Measurements from ENCODE around the gene MSTN.

The MSTN gene

DNA sequence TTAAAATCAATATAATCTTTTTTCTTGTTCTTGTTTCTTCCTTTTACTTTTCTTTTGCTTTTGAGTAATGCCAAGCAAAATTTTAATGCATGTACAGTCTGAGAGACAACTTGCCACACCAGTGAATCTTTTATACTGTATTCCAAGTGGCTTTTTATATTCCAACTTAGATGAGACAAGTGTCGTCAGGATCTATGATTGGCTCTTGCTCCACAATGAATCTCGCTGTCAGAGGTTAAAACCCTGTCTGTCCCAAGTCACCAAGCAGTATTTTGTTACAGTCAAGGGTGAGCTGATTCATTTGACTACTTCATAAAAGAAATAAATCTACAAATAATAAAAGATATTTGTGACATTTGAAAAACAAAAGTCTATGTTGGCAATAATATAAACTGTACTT, at the start of gene MSTN:
Gene MSTN (minus strand): TSS at position 129 of the 400 bp plus-strand sequence. CDS start 133 bp downstream, outside the sequence.
- DNase-seq = no peak

DNA sequence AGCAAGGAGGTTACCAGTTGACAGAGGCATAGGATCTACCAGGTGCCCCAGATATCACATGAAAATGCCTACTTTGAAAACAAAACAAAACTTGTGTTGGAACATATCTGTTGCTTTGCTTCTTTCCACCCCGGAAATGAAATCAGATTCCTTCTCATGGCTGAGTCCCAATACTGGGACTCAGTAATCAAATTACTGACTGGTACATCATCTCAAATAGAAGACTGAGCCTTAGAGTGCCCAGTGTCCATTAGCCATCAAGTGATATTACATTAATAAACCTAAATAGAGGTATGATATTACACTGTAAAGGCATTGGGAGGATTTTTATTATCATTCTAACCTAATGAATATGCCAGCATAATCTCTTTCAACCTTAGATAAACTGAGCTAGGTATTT, 48.6 kb upstream of the MSTN start:
- no peak for DNase-seq

GRCh38 chr2:190110699-190111098, 48.2 kb upstream of the MSTN start:
- no peak for DNase-seq

- DNase-seq = no peak
Observed at GRCh38 chr2:190110131-190110530, 47.6 kb upstream of the MSTN start.

DNA sequence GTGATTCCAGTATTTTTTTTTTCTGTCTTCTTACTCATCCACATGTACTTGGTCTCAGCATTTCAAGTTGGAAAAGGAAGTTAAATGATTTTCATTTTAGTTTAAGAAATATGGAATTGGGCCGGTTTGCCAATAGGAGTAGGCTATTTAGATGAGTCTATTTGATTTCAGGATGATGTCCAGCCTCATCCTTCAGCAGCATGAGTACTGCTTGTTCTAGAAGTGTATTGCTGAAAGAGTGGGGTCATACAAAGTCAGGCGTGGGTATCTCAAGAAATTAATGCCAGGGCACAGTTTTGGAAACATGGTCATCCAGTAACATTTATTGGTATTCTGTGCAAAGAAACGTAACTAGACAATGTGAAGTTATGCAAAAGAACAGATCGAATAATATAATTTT, 44.9 kb upstream of the MSTN start:
- no peak for DNase-seq

GRCh38 chr2:190106783-190107182, 44.3 kb upstream of the MSTN start:
- no peak for DNase-seq

DNA sequence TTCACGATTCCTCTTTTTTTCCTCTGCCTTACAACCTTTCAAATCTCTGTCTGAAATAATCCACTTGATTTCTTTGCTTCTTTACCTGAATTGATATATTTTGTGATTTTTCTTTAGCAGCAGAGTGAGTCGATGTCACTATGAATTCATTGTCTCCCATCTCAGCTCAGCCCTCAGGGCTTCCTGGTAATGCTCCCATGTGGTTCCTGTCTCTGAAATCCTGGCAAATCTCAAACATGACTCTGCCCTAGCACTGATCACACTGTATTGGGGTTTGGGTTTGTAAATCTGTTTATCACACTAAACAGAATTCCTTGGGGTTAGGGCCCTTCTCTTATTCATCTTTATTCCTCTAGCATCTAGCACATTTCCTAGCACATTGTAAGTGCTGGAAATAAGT, 43.0 kb upstream of the MSTN start:
- DNase-seq = no peak

DNA sequence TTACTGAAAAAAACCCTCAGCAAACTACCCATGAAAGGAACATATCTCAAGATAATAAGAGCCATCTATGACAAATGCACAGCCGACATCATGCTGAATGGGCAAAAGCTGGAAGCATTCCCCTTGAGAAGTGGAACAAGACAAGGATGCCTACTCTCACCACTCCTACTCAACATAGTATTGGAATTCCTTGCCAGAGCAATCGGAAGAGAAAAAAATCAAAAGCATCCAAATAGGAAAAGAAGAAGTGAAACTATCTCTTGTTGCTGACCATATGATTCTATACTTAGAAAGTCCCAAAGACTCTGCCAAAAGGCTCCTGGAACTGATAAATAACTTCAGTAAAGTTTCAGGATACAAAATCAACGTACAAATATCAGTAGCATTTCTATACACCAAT, 40.6 kb upstream of the MSTN start:
- no peak for DNase-seq

- DNase-seq = no peak
Observed at GRCh38 chr2:190099890-190100697, 37.6 kb upstream of the MSTN start.

- no peak for DNase-seq
Observed at GRCh38 chr2:190098851-190099250, 36.3 kb upstream of the MSTN start.

DNA sequence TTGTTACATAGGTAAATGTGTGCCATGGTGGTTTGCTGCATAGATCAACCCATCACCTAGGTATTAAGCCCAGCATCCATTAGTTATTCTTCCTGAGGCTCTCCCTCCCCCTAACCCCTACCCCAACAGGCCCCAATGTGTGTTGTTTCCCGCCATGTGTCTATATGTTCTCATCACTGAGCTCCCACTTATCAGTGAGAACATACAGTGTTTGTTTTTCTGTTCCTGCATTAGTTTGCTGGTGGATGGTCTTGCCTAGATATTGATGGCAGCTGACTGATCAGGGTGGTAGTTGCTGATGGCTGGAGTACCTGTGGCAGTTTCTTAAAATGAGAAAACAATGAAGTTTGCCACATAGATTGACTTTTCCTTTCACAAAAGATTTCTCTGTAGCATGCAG, 34.6 kb upstream of the MSTN start:
- DNase-seq = no peak

DNA sequence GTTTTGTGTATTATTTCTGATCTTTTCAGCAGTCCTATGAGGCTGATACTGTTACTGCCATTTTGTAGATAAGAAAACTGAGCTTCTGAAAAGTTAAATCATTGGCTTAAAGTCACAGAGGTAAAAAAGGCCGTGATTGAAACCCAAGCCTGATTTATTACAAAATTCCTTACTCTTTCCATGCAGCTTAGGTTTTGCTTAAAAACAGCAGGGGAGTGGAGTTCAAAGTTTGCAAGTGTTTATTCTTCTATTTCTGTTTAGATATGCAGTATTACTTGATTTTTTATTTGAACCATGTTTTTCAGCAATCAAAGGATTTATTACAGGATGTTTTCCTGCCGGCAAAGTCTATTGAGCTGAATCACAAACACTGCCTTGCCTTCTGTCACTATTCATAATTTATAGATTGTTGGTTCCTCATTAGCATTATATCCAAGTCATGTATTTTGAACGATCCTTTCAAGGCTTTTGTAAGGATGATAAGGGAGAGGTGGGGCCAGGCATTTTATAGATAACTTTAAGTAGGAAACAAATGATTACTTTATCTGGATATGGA, 31.9 kb upstream of the MSTN start:
- no peak for DNase-seq

- DNase-seq = no peak
Observed at GRCh38 chr2:190093793-190094192, 31.3 kb upstream of the MSTN start.

- no peak for DNase-seq
Observed at GRCh38 chr2:190090148-190090547, 27.6 kb upstream of the MSTN start.

- peak; percentile 57 for DNase-seq
Observed at GRCh38 chr2:190088917-190089316, 26.4 kb upstream of the MSTN start.

DNA sequence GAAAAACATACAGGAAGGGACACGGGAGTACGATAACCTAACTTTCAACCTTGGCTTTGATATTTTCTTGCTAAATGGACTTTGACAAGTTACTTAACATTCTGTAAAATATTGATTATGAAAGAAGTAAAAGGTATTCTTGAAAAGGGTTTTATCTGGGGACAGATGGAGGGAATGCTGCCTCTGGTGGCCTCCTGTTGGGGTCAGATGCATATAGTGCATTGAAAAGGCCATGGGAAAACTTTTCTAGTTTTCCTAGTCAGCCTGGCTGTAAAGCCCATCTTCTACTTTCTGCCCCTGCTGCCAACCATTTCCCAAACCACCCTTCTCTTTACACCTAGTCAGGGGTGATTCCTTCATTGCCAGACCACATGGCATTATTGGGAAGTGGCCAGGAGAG, 22.2 kb upstream of the MSTN start:
- DNase-seq = no peak

DNA sequence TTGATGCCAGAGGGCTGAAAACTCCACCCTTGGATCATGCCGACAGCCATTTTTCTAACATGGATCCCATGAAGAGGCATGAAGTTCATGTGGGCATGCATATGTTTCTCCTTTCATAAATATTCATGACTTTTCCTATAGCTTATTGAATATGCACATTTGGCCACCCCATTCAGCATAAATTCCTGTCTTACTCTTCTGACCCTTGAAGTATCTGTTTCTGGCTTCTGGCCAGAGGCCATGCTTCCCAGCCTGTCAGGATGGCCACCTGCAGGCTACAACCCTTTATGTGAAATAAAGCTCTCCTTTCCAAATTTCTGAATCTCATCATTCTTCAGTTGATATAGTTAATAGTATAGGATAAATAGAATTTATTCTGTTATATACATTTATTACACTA, 19.6 kb upstream of the MSTN start:
- DNase-seq = no peak

DNA sequence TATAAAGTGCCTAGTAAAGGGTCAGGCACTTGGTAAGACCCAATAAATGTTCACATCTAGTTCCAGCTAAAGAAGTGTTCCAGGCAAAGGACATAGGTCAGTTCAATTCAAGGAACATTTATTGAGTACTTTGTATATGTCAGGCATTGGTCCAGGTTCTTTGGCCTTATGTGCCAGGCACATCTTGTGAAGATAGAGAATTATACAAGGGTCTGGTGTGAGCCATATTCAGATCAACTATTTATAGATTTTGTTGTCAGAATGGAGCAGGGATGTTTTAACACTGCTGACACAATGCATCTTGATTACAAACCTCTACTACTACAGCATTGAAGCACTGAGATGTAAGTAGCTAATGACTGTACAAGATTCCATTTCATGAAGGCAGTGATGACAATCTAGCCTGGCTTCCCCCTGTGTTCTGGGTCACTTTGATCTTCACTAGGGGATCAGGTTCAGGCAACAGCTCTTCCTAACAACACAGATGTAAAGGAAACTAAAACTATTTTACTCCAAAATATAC, 18.1 kb upstream of the MSTN start:
- DNase-seq = no peak

GRCh38 chr2:190079160-190079559, 16.6 kb upstream of the MSTN start:
- peak; percentile 16 for DNase-seq

- DNase-seq = no peak
Observed at GRCh38 chr2:190075623-190076022, 13.1 kb upstream of the MSTN start.

GRCh38 chr2:190069936-190070696, 7.6 kb upstream of the MSTN start:
- peak; percentile 38 for DNase-seq

GRCh38 chr2:190068764-190069163, 6.2 kb upstream of the MSTN start:
- no peak for DNase-seq

DNA sequence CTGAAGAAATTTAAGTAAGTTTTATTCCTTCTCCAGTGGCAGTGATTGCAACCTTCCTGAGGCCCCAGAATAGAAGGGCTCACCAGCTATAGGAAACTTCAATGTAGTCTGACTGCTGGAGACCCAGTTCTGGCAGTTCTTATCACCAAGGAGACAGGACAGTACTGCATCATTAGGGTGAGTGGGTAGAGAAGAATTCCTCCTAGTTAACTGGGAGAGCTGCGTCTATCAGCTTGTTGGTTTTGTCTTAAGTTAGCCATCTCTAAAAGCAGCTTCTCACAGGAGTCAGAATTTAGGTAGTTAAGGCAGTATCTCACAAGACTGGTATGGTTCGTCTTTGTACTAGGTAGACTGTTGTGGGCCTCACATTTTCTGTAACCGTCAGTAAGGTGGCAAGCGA, 3.3 kb upstream of the MSTN start:
- no peak for DNase-seq

DNA sequence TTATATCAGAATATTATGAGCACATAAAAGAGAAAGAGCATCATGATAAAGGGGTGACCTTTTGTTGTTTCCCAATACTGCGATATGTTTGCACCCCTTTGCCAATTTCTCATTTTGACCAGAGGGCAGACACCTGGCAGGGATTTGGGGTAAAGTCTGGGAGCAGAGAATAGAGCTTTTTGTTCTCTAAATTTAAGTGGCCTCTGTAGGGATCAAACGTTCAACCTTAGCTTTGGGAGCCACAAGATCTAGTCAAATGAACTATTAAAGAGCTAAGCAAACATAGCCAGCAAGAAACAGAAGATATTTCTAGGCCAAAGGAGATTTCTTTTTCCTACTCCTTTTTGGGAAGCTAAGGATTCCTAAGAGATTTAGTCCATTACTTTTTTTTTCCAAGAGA, 1.1 kb upstream of the MSTN start:
- no peak for DNase-seq
